GM18858 (cell line): ENCODE results near the gene ANAPC13.

Source experiments
- ATAC-seq: cut with Tn5 transposase; IDR thresholded peaks from one replicate; pipeline ENCODE4 v1.9.1; 2021; ENCODE audit not compliant: unreplicated experiment

The ANAPC13 gene

GRCh38 chr3:134483195-134483900 lies 2.4 kb downstream of the ANAPC13 start:
- no peak for ATAC-seq

- no peak for ATAC-seq
These were observed 3.2 kb downstream of the ANAPC13 start for GRCh38 chr3:134482622-134483021.

GRCh38 chr3:134481166-134481565 lies 4.6 kb downstream of the ANAPC13 start:
- no peak for ATAC-seq

- no peak for ATAC-seq
These were observed 5.2 kb downstream of the ANAPC13 start for GRCh38 chr3:134480546-134480945.

GRCh38 chr3:134477938-134478337 lies 7.8 kb downstream of the ANAPC13 start:
- ATAC-seq, result no peak

- no peak for ATAC-seq
These were observed 8.8 kb downstream of the ANAPC13 start for GRCh38 chr3:134477002-134477401.

GRCh38 chr3:134476306-134476705 lies 9.5 kb downstream of the ANAPC13 start:
- ATAC-seq, result no peak

GRCh38 chr3:134474956-134475355 lies 10.8 kb downstream of the ANAPC13 start:
- no peak for ATAC-seq

GRCh38 chr3:134473868-134474546 lies 11.8 kb downstream of the ANAPC13 start:
- no peak for ATAC-seq

- no peak for ATAC-seq
These were observed 13.0 kb downstream of the ANAPC13 start for GRCh38 chr3:134472831-134473230.

GRCh38 chr3:134471521-134472193 lies 14.1 kb downstream of the ANAPC13 start:
- ATAC-seq, result no peak

- no peak for ATAC-seq
These were observed 17.3 kb downstream of the ANAPC13 start for GRCh38 chr3:134468519-134468918.

- ATAC-seq, result no peak
These were observed 19.5 kb downstream of the ANAPC13 start for GRCh38 chr3:134466331-134466730.

GRCh38 chr3:134464689-134465365 lies 21.0 kb downstream of the ANAPC13 start:
- ATAC-seq, result no peak

- no peak for ATAC-seq
These were observed 21.6 kb downstream of the ANAPC13 start for GRCh38 chr3:134464064-134464688.

GRCh38 chr3:134463676-134464063 lies 22.1 kb downstream of the ANAPC13 start:
- ATAC-seq, result no peak

- ATAC-seq, result no peak
These were observed 23.3 kb downstream of the ANAPC13 start for GRCh38 chr3:134462331-134462941.

GRCh38 chr3:134460965-134461364 lies 24.8 kb downstream of the ANAPC13 start:
- no peak for ATAC-seq

GRCh38 chr3:134459562-134459961 lies 26.2 kb downstream of the ANAPC13 start:
- no peak for ATAC-seq

- ATAC-seq, result no peak
These were observed 27.3 kb downstream of the ANAPC13 start for GRCh38 chr3:134458406-134458945.
